Measurements from ENCODE around the gene SLC25A29.

DNA sequence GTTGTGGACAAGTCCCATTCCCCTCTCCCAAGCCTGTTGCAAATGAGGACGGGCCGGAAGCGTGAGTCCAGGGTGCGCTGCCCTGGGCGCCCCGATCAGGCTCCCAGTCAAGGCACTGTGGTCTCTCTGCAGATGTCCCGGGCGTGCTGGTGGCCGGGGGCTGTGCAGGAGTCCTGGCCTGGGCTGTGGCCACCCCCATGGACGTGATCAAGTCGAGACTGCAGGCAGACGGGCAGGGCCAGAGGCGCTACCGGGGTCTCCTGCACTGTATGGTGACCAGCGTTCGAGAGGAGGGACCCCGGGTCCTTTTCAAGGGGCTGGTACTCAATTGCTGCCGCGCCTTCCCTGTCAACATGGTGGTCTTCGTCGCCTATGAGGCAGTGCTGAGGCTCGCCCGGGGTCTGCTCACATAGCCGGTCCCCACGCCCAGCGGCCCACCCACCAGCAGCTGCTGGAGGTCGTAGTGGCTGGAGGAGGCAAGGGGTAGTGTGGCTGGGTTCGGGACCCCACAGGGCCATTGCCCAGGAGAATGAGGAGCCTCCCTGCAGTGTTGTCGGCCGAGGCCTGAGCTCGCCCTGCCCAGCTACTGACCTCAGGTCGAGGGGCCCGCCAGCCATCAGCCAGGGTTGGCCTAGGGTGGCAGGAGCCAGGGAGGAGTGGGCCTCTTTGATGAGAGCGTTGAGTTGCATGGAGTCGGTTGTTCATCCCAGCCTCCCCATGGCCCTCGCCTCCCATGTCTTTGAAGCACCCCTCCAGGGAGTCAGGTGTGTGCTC lies 23.2 kb upstream of the SLC25A29 start:
- TF ChIP-seq, protein P1, sequence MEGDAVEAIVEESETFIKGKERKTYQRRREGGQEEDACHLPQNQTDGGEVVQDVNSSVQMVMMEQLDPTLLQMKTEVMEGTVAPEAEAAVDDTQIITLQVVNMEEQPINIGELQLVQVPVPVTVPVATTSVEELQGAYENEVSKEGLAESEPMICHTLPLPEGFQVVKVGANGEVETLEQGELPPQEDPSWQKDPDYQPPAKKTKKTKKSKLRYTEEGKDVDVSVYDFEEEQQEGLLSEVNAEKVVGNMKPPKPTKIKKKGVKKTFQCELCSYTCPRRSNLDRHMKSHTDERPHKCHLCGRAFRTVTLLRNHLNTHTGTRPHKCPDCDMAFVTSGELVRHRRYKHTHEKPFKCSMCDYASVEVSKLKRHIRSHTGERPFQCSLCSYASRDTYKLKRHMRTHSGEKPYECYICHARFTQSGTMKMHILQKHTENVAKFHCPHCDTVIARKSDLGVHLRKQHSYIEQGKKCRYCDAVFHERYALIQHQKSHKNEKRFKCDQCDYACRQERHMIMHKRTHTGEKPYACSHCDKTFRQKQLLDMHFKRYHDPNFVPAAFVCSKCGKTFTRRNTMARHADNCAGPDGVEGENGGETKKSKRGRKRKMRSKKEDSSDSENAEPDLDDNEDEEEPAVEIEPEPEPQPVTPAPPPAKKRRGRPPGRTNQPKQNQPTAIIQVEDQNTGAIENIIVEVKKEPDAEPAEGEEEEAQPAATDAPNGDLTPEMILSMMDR (IDR thresholded peaks at IDR 0.05), result no peak
- TF ChIP-seq POLR2A (IDR thresholded peaks at IDR 0.05), result no peak
- no peak for TF ChIP-seq POLR2AphosphoS5 (IDR thresholded peaks at IDR 0.05)

All from breast epithelium (tissue), 3 donors.